ENCODE measurements around the gene ZNF280A. TPM values are rescaled to one million over a fixed set of nuclear protein-coding genes. Genes with fewer than 3 reads are reported as not detected.
"Not testable (repeated sequence)": the region's sequence is repeated elsewhere in the genome, so short reads cannot be mapped to it uniquely, and the experiment has no call there.

Gene ZNF280A
- total RNA-seq, 3 donors from 2014 or later: not detected

DNA sequence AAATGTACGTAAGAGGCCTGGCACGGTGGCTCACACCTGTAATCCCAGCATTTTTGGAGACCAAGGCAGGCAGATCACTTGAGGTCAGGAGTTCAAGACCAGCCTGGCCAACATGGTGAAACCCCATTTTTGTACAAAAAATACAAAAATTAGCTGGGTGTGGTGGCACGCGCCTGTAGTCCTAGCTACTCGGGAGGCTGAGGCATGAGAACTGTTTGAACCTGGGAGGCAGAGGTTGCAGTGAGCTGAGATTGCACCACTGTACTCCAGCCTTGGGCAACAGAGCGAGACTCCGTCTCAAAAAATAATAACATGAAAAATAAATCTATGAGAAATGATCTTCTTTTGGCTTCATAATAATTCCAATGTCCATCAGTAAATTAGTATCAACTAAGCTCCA, 9.2 kb downstream of the ZNF280A start:
- H3K4me1 Mint-ChIP-seq (ENCODE audit: low read depth); ATAC-seq; H3K4me3 Mint-ChIP-seq; DNase-seq; H3K36me3 Mint-ChIP-seq (ENCODE audit: insufficient read depth); H3K9me3 Mint-ChIP-seq: not testable (repeated sequence)
- peaks cover 17% of the 10 kb centered on the region for H3K27me3 Mint-ChIP-seq (ENCODE audit: low read depth)

DNA sequence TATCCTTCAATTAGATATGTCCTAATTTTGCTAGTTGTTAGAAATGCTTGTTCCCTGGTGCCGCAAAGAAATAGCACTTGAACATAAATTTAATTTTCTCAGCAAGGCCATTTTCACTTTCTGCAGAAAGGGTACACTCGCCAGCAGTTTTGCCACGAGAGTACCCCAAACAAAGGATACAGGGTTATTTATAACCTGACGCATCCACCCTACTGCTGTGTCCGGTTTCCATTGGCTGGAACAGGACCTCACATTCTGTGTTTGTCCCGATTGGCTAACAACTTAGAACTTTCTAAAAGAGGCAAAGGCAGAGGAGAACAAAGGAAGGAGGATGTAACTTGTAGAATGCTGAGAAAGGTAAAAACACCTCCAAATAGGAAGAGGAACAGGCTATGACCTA, 10.2 kb downstream of the ZNF280A start:
- not testable (repeated sequence) for DNase-seq; H3K36me3 Mint-ChIP-seq (ENCODE audit: insufficient read depth); ATAC-seq; H3K27me3 Mint-ChIP-seq (ENCODE audit: low read depth); H3K4me1 Mint-ChIP-seq (ENCODE audit: low read depth); H3K4me3 Mint-ChIP-seq; H3K9me3 Mint-ChIP-seq

DNA sequence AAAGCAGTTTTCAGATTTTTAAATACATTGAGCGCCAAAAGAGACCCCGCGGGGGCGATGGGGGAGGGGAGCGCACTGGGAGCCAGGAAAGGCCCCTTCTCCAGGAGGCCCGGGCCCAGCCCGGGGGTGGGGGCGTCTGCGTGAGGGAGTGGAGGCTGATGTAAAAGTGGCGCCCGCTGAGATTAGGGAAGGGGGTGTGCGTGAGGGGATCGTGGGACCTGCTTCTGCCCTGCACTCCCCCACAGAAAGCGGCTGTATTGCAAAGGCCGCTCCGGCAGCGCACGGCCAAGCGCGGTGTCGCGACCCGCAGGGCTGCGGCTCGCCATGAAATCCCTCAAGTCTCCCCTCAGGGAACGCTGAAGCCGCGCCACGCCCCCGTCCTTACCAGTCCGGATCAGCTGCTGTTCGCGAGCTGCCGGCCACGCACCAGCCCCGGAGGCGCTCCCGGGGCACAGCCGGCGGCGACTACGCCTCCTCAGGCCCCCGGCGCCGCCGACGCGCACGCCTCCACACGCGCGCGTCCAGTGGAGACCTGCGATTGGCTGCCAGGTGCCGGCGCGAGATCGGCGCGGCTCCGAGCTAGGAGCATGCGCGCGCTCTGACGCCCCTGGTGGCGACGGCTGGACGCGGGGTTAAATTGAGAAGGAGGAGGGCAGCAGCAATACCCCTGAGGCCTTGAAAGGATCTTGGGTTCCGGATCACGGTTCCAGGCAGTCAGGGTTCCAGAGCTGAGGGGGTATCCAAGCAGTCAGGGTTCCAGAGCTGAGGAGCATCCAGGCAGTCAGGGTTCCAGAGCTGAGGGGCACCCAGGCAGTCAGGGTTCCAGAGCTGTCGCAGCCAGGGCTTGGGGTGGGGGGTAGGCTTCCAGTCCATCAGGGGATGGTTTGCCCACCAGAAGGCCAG, 11.5 kb downstream of the ZNF280A start, which contains the start of gene ZNF280B:
ZNF280B (minus strand) TSS at position 469 of the 903 bp plus-strand sequence. CDS start 19,344 bp downstream, outside the sequence.
- Mint-ChIP-seq H3K4me1 (ENCODE audit: low read depth) (peaks cover 8% of the 10 kb centered on the region), H3K36me3 (ENCODE audit: insufficient read depth) (peaks cover 16% of the 10 kb centered on the region), H3K27me3 (ENCODE audit: low read depth) (peaks cover 5% of the 10 kb centered on the region), H3K4me3 (peak within 1 kb of the TSS; percentile 81), H3K9me3 (no peaks in the 10 kb centered on the region)
- ATAC-seq: peak; percentile 97 to 98
- DNase-seq: peak; percentile 74

DNA sequence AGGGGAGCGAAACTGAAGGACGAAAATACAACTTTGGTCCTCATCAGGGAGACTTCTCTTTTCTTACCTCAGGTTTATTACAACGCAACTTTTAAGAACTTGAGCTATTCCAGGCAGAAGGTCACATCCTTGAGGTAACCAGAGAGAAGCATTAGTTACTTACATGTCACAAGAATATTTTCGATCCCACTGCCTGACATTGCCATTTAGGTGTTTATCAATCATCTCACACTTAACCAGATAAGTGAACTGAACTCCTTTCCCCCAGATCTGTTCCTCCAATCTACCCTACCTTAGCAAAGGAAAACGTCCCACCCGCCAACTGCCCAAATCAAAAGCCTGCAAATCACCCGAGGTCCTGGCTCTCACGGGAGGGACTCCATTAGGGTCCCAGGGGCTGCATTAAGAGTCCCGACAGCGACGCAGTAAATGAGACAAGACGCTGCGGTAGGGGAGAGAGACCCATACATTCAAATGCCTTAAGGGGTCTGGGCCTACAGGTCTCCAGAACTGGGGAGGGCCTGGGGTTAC, 12.3 kb downstream of the ZNF280A start:
- peaks cover 18% of the 10 kb centered on the region for H3K36me3 Mint-ChIP-seq (ENCODE audit: insufficient read depth)
- H3K27me3 Mint-ChIP-seq (ENCODE audit: low read depth): peaks cover 5% of the 10 kb centered on the region
- ATAC-seq: peak; percentile 4 to 10
- no peak for DNase-seq
- peak overlapping the region; percentile 81 for H3K4me3 Mint-ChIP-seq
- H3K9me3 Mint-ChIP-seq: no peaks in the 10 kb centered on the region
- H3K4me1 Mint-ChIP-seq (ENCODE audit: low read depth): peaks cover 8% of the 10 kb centered on the region

GRCh38 chr22:22506736-22507135, 13.3 kb downstream of the ZNF280A start:
- no peaks in the 10 kb centered on the region for H3K9me3 Mint-ChIP-seq
- H3K36me3 Mint-ChIP-seq (ENCODE audit: insufficient read depth): peaks cover 20% of the 10 kb centered on the region
- ATAC-seq (no peak), DNase-seq (no peak)
- peak overlapping the region; percentile 25 for H3K4me3 Mint-ChIP-seq
- H3K27me3 Mint-ChIP-seq (ENCODE audit: low read depth): no peaks in the 10 kb centered on the region
- H3K4me1 Mint-ChIP-seq (ENCODE audit: low read depth): peaks cover 8% of the 10 kb centered on the region

- Mint-ChIP-seq H3K4me3 (no peak overlapping the region), H3K36me3 (ENCODE audit: insufficient read depth) (peaks cover 18% of the 10 kb centered on the region), H3K4me1 (ENCODE audit: low read depth) (peaks cover 2% of the 10 kb centered on the region), H3K27me3 (ENCODE audit: low read depth) (no peaks in the 10 kb centered on the region), H3K9me3 (no peaks in the 10 kb centered on the region)
- ATAC-seq: no peak
- no peak for DNase-seq
These were observed 21.8 kb downstream of the ZNF280A start for GRCh38 chr22:22498267-22498666.

- ATAC-seq; H3K4me1 Mint-ChIP-seq (ENCODE audit: low read depth); H3K4me3 Mint-ChIP-seq; H3K9me3 Mint-ChIP-seq; H3K27me3 Mint-ChIP-seq (ENCODE audit: low read depth); DNase-seq: not testable (repeated sequence)
- peaks cover 25% of the 10 kb centered on the region for H3K36me3 Mint-ChIP-seq (ENCODE audit: insufficient read depth)
These were observed 28.5 kb downstream of the ZNF280A start for GRCh38 chr22:22491589-22491988.

- no peak for ATAC-seq
- Mint-ChIP-seq H3K4me3 (no peak overlapping the region), H3K4me1 (ENCODE audit: low read depth) (no peaks in the 10 kb centered on the region), H3K36me3 (ENCODE audit: insufficient read depth) (peaks cover 24% of the 10 kb centered on the region), H3K9me3 (no peaks in the 10 kb centered on the region), H3K27me3 (ENCODE audit: low read depth) (no peaks in the 10 kb centered on the region)
- DNase-seq: no peak
These were observed 31.3 kb downstream of the ZNF280A start for GRCh38 chr22:22488736-22489135.

- DNase-seq: no peak
- Mint-ChIP-seq H3K36me3 (ENCODE audit: insufficient read depth) (peaks cover 19% of the 10 kb centered on the region), H3K27me3 (ENCODE audit: low read depth) (no peaks in the 10 kb centered on the region), H3K9me3 (no peaks in the 10 kb centered on the region), H3K4me3 (no peak overlapping the region), H3K4me1 (ENCODE audit: low read depth) (no peaks in the 10 kb centered on the region)
- no peak for ATAC-seq
These were observed 32.0 kb downstream of the ZNF280A start for GRCh38 chr22:22487869-22488597.

- DNase-seq (no peak), ATAC-seq (no peak)
- Mint-ChIP-seq H3K27me3 (ENCODE audit: low read depth) (no peaks in the 10 kb centered on the region), H3K4me1 (ENCODE audit: low read depth) (no peaks in the 10 kb centered on the region), H3K4me3 (no peak overlapping the region), H3K9me3 (no peaks in the 10 kb centered on the region), H3K36me3 (ENCODE audit: insufficient read depth) (peaks cover 17% of the 10 kb centered on the region)
These were observed 33.0 kb downstream of the ZNF280A start for GRCh38 chr22:22487059-22487458.

- Mint-ChIP-seq H3K9me3 (no peaks in the 10 kb centered on the region), H3K27me3 (ENCODE audit: low read depth) (no peaks in the 10 kb centered on the region), H3K36me3 (ENCODE audit: insufficient read depth) (peaks cover 17% of the 10 kb centered on the region), H3K4me3 (no peak overlapping the region), H3K4me1 (ENCODE audit: low read depth) (no peaks in the 10 kb centered on the region)
- DNase-seq (no peak), ATAC-seq (no peak)
These were observed 33.8 kb downstream of the ZNF280A start for GRCh38 chr22:22486132-22486899.

GRCh38 chr22:22485524-22485923, 34.5 kb downstream of the ZNF280A start:
- Mint-ChIP-seq H3K27me3 (ENCODE audit: low read depth) (no peaks in the 10 kb centered on the region), H3K36me3 (ENCODE audit: insufficient read depth) (peaks cover 14% of the 10 kb centered on the region), H3K9me3 (no peaks in the 10 kb centered on the region), H3K4me1 (ENCODE audit: low read depth) (no peaks in the 10 kb centered on the region), H3K4me3 (no peak overlapping the region)
- DNase-seq: no peak
- ATAC-seq: no peak

DNA sequence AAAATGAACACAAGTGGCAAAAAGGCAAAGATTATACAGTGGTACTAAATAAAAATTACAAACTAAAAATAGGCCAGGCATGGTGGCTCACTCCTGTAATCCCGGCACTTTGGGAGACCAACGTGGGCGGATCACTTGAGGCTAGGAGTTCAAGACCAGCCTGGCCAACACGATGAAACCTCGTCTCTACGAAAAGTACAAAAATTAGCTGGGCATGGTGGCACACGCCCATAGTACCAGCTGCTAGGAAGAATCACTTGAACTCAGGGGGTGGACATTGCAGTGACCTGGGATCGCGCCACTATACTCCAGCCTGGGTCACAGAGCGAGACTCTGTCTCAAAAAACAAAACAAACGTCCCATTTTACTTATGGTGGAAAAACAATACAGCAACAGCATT, 36.0 kb downstream of the ZNF280A start:
- no peak for ATAC-seq
- H3K36me3 Mint-ChIP-seq (ENCODE audit: insufficient read depth): peaks cover 11% of the 10 kb centered on the region
- no peak overlapping the region for H3K4me3 Mint-ChIP-seq
- no peaks in the 10 kb centered on the region for H3K9me3 Mint-ChIP-seq
- no peaks in the 10 kb centered on the region for H3K27me3 Mint-ChIP-seq (ENCODE audit: low read depth)
- DNase-seq: no peak
- no peaks in the 10 kb centered on the region for H3K4me1 Mint-ChIP-seq (ENCODE audit: low read depth)

- no peak overlapping the region for H3K4me3 Mint-ChIP-seq
- H3K9me3 Mint-ChIP-seq: no peaks in the 10 kb centered on the region
- no peak for ATAC-seq
- no peak for DNase-seq
- H3K36me3 Mint-ChIP-seq (ENCODE audit: insufficient read depth): peaks cover 5% of the 10 kb centered on the region
- no peaks in the 10 kb centered on the region for H3K27me3 Mint-ChIP-seq (ENCODE audit: low read depth)
- no peaks in the 10 kb centered on the region for H3K4me1 Mint-ChIP-seq (ENCODE audit: low read depth)
These were observed 39.1 kb downstream of the ZNF280A start for GRCh38 chr22:22480940-22481339.

Measured in activated T-cell treated with anti-CD3 and anti-CD28 coated beads, Interleukin-2, amount 50 U/mL, for 4 hours (primary cell).